Measurements from ENCODE around the gene ASB5.

ASB5 gene

DNA sequence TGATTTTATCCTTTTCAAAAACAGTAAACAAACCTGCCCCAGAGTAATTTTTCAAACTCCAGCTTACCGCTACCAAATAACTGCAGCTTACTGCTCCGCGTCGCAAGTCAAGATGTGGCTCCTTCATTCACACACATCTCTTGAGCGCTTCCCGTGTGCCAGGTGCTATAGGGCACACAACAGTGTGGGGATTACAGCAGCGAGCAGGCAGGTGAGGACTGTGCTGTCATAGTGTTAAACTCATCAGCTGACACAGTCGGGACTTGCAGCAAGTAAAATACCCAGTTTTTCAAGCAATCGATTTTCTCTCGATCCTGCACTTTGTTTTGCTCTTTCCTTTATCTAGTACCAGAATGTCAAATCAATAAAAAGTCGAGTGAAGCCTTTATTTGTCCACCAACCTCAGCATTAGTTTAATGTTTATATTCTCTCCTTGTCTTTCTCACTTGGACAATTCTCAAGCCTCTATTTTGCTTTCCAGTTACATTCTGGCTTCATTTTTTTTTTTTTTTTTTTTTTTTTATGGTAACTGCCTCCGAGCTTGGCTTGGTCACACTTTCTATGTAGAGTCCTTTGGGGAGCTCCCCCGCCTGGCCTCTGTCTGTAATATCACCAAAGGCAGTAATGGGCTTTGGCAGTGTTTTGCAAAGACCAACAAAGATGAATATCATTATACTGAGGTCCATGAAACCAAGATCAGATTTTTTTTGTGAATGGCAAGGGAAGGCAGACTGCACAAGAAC lies 8.3 kb upstream of the ASB5 start:
- DNase-seq (ENCODE audit: low read depth): peak; percentile 3

- DNase-seq (ENCODE audit: low read depth): no peak
Measured at GRCh38 chr4:176276710-176277109, 7.7 kb upstream of the ASB5 start.

GRCh38 chr4:176274441-176274840 lies 5.4 kb upstream of the ASB5 start:
- DNase-seq (ENCODE audit: low read depth): no peak

- DNase-seq (ENCODE audit: low read depth): no peak
Measured at GRCh38 chr4:176273736-176274135, 4.7 kb upstream of the ASB5 start.

DNA sequence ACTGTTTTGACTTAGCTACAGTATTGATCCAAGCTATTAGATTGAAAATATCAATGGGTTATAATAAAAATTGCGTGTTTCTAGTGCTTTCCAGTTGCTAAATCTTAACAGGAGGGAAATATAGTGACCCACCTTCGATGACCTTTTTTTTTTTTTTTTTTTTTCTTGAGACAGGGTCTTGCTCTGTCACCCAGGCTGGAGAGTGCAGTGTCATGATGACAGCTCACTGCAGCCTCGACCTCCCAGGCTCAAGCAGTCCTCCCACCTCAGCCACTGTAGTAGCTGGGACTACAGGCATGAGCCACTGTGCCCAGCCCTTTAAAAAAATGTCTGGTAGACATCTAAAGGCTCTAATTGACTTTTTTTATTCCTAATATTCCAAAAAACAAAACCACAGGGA lies 3.8 kb upstream of the ASB5 start:
- no peak for DNase-seq (ENCODE audit: low read depth)

DNA sequence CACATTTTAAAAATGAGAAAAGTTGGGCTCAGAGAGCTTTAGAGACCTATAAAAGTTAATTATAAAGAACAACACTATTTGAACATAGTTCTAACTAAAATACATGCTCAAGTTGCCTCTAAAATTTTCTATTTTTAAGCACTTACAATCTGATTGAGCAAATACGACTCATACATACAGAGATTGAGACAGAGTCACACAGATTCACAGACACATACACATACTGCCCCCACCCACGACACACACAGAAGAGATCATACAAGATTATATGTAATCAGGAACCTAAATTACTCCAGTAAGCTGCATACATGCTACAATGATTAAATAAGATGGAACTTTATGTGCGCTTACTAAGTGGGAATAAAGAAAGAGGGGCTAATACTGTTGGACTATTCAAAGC lies 2.7 kb upstream of the ASB5 start:
- no peak for DNase-seq (ENCODE audit: low read depth)

- DNase-seq (ENCODE audit: low read depth): no peak
Measured at GRCh38 chr4:176270669-176271068, 1.6 kb upstream of the ASB5 start.

- DNase-seq (ENCODE audit: low read depth): no peak
Measured at GRCh38 chr4:176266026-176266425, 3.0 kb downstream of the ASB5 start.

- DNase-seq (ENCODE audit: low read depth): no peak
Measured at GRCh38 chr4:176262243-176262642, 6.8 kb downstream of the ASB5 start.

- no peak for DNase-seq (ENCODE audit: low read depth)
Measured at GRCh38 chr4:176261481-176261880, 7.5 kb downstream of the ASB5 start.

DNA sequence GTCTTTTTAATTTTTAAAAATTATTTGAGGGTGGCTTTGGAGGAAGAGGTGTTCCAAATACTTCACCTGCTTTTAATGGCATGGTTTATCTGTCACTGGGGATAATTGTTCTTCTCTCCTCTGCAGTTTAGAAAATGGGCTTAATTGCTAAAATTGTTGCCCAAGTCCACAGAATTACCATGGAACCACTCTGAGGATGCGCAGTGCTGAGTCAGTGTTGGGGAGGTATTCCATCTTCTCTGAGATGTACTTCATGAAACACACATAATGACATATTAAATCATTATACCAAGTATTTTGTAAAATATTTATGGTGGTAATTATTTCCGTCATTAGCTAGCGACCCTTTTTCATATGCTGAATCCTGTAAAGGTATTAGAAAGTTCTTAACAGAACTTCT lies 8.0 kb downstream of the ASB5 start:
- DNase-seq (ENCODE audit: low read depth): no peak

DNA sequence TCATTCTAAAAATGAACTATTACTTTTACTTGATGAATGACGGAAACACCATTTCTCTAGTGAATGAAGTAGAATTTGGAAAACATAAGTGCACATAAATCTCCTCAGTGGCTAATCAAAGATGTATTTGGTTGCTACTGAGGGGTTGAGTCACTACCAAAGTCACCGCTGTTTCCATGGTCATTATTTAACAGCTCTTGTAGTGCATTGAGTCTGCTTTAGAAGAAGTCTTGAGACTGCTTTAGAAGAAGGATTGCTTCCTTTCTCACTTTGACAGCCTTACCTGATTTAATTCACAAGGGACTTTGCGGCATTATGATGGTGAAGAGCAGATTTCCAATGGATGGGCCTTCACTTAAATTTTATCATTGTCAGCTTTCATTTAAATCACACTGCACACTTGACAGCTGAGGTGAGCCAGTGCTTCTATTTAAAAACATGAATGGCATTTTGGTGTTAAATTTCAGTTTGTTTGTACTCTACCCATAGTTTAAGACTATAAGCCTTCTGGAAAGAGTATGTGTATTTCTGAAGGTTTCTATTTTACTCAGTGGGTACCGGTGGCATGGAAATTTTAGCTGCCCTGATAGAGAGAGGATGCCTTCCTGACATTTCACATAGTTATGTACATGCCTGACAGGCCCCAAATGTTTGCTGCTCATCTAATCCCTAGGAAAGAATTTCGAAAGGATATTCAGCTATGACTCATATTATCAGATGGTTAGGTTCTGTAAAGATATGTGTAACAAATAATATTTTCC lies 9.5 kb downstream of the ASB5 start:
- no peak for DNase-seq (ENCODE audit: low read depth)

- DNase-seq (ENCODE audit: low read depth): no peak
Measured at GRCh38 chr4:176258135-176258534, 10.9 kb downstream of the ASB5 start.

- no peak for DNase-seq (ENCODE audit: low read depth)
Measured at GRCh38 chr4:176256921-176257320, 12.1 kb downstream of the ASB5 start.

DNA sequence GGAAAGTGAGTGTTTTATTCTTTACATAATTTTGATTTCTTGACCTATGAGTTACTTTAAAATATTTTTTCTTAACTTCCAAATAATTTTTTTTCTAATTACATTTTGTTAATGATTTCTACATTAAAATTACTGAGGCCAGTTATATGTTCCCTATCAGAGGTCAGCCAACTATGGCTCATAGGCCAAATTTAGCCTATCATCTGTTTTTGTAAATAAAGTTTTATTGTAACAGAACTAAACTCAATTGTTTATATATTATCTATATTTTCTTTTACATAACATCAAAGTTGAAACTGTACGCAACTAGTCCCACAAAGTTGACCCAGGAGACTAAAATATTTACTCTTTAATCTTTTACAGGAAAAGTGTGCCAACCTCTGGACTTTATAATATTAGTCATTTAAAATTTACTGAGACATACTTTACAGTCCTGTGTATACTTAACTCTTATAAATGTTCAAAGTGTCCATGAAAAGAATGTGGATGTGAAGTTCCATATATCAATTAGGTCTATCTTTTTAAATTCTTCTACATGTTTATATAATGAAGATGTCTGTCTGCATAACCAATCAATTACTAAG lies 26.2 kb downstream of the ASB5 start:
- no peak for DNase-seq (ENCODE audit: low read depth)

- no peak for DNase-seq (ENCODE audit: low read depth)
Measured at GRCh38 chr4:176241703-176242102, 27.3 kb downstream of the ASB5 start.

DNA sequence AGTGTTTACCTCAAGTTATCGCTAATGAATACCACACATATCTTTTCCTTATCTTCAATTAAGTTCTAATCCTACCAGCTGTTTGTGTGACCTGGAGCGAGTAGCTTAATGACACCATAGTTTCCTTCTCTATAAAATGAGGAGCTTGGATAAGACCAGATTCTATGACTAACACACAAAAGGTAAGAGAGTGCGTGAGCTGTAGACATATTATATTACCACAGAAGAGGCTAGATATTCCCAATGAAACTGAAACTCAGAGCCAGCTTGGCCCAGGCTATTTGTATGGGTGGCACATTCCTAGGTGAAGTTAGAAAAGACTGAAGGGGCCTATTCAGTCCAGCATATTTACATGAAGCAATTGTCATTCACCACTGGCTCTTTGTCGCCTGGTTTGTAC lies 30.2 kb downstream of the ASB5 start:
- no peak for DNase-seq (ENCODE audit: low read depth)

- no peak for DNase-seq (ENCODE audit: low read depth)
Measured at GRCh38 chr4:176238157-176238610, 30.8 kb downstream of the ASB5 start.

- DNase-seq (ENCODE audit: low read depth): no peak
Measured at GRCh38 chr4:176236946-176237345, 32.1 kb downstream of the ASB5 start.

- no peak for DNase-seq (ENCODE audit: low read depth)
Measured at GRCh38 chr4:176230836-176231235, 38.2 kb downstream of the ASB5 start.

DNA sequence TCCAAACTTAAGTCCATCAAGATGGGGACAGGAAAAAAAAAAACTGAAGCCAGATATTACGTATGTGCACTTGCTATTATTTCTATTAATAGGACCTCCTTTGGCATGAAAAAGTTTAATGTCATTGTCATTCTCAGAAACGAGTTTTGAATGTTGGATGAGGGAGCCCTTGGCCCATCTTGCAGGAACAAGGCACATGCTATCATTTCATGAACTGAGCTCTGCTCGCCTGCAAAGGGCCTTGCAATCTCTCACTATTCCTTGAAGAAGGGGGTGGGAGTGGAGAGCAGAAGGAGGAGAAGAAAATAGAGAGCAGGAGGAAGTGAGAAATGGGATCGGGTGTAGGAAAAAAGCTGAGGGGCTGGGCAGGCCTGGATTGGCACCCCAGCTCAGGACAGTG lies 39.4 kb downstream of the ASB5 start:
- DNase-seq (ENCODE audit: low read depth): no peak

DNA sequence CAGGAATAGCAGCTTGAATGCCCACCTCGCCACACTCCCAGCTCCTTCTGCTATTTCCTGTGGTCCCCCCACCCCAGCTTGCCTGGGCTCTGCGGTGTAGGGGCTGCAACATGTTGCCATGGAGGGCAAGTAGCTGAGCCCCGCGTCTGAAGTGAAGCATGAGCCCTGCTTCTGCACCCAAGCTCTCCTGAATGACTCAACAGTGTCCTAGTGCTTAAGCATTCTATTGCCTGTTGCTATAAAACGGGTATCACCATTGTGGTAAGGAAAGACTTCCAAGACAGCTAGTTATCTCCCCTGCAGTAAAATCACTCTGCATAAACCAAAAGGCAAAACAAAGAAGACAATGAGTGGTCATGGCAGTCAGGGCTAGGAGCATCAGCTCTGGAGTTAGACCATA lies 42.3 kb downstream of the ASB5 start:
- no peak for DNase-seq (ENCODE audit: low read depth)

GRCh38 chr4:176223561-176223960 lies 45.5 kb downstream of the ASB5 start:
- DNase-seq (ENCODE audit: low read depth): no peak

Data from activated T-cell treated with anti-CD3 and anti-CD28 coated beads for 24 hours (primary cell).